ENCODE data around the gene EFHD1.

GRCh38 chr2:232615339-232615738 lies 18.1 kb upstream of the EFHD1 start:
- TF ChIP-seq CTCF (IDR thresholded peaks at IDR 0.05) (no peak), POLR2A (IDR thresholded peaks at IDR 0.05) (no peak)

Measured in esophagus squamous epithelium (tissue), 4 donors.